Testis (tissue), 3 donors: ENCODE data around the gene CCL28. TPM values are rescaled to one million over a fixed set of nuclear protein-coding genes. Genes with fewer than 3 reads are reported as not detected.
"Not testable (repeated sequence)": the region's sequence is repeated elsewhere in the genome, so short reads cannot be mapped to it uniquely, and the experiment has no call there.

Source experiments
- DNase-seq: peaks from one replicate; pipeline ENCODE4 v3.0.0-alpha.2; 2019
- H3K27ac ChIP-seq, 2 donors: fragments of 200-600 bp; sonication (generic); one replicate each; pipeline ENCODE4 v1.5.1; 2019
- H3K27me3 ChIP-seq: fragments of 200-600 bp; sonication (generic); one replicate; pipeline ENCODE4 v1.5.1; 2019
- H3K36me3 ChIP-seq: fragments of 200-600 bp; sonication (generic); one replicate; pipeline ENCODE4 v1.5.1; 2017; ENCODE audit warnings: low read depth; ENCODE audit errors: missing control alignments
- H3K4me1 ChIP-seq: fragments of 200-600 bp; sonication (generic); one replicate; pipeline ENCODE4 v1.5.1; 2019
- H3K4me3 ChIP-seq, 2 donors: fragments of 200-600 bp; sonication (generic); one replicate each; pipeline ENCODE4 v1.5.1; 2017 to 2019
- H3K9me3 ChIP-seq: fragments of 200-600 bp; sonication (generic); one replicate; pipeline ENCODE4 v1.5.1; 2017
- POLR2A ChIP-seq: fragments of 450-650 bp; IDR thresholded peaks from one replicate; pipeline ENCODE4 v1.6.1; 2017; ENCODE audit warnings: antibody characterized with exemption, mild to moderate bottlenecking, moderate library complexity
- WGBS, 2 donors: methylation state at CpG; one replicate each; pipeline ENCODE4 v1.1.5; 2018; 5-methylcytosine and 5-hydroxymethylcytosine counted together
- intact Hi-C: fragments of 100-400 bp; cut with DNase I; formaldehyde crosslinking; loops from one replicate; pipeline ENCODE4 v1.15.1; 2023; ENCODE audit warnings: low total_unique reads
- polyA plus RNA-seq: library from polyadenylated mRNA; stranded (reverse); fragments of 350-450 nt; fragmentation: Illumina TruSeq; extraction: RNeasy Lipid Tissue Mini Kit (QIAGEN cat#74804); gene quantifications from one replicate; pipeline ENCODE4 v1.2.3, GENCODE V29; 2014; ENCODE audit warnings: low read depth, low replicate concordance; ENCODE audit not compliant: insufficient read depth
- total RNA-seq, 2 donors: library from RNA; depleted of rRNA; stranded (reverse); fragments of >200 nt; gene quantifications; one replicate each; pipeline ENCODE4 v1.2.3, GENCODE V29; 2016
- TF ChIP-seq, protein P1 (sequence below), 3 experiments: fragments of 450-650 bp in 2 of 3; fragments of 200-600 bp in 1 of 3; sonication (generic) in 1 of 3; IDR thresholded peaks; one replicate each; pipeline ENCODE4 v1.5.1; 2016 to 2019; ENCODE audit warnings: antibody characterized with exemption in 3 of 3, mild to moderate bottlenecking in 2 of 3, moderate library complexity in 1 of 3

The CCL28 gene
- total and polyA plus RNA-seq, 3 donors from 2014 or later, result 3.8 to 7.6 (median 5.6) TPM

DNA sequence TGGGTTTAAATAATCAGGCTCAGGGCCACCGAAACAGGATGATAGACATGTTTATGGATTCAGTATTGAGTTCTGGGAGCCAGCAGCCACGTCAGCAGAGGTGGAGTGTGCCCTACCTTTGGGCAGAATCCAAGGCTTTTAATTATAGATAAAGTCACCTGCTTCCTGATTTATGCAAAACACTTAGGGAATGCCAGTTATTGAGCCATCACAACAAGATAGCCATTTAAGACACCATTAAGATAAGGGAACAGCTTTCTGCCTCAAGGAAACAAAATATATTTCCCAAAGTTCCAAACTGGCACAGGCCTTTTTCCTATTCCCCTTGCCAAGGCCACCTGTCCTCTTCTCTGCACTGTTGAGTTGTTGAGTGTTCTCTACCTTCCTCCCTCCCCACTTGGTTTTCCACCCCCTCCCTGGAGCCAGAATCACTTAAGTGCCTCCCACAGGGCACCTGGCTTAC, 2.4 kb downstream of the CCL28 start:
- TF ChIP-seq, protein P1, sequence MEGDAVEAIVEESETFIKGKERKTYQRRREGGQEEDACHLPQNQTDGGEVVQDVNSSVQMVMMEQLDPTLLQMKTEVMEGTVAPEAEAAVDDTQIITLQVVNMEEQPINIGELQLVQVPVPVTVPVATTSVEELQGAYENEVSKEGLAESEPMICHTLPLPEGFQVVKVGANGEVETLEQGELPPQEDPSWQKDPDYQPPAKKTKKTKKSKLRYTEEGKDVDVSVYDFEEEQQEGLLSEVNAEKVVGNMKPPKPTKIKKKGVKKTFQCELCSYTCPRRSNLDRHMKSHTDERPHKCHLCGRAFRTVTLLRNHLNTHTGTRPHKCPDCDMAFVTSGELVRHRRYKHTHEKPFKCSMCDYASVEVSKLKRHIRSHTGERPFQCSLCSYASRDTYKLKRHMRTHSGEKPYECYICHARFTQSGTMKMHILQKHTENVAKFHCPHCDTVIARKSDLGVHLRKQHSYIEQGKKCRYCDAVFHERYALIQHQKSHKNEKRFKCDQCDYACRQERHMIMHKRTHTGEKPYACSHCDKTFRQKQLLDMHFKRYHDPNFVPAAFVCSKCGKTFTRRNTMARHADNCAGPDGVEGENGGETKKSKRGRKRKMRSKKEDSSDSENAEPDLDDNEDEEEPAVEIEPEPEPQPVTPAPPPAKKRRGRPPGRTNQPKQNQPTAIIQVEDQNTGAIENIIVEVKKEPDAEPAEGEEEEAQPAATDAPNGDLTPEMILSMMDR (IDR thresholded peaks at IDR 0.05), result no peak
- TF ChIP-seq POLR2A, result no peak

GRCh38 chr5:43402524-43403066, 9.6 kb downstream of the CCL28 start:
- H3K36me3 ChIP-seq, DNase-seq, intact Hi-C loops, H3K27ac ChIP-seq, H3K27me3 ChIP-seq, H3K4me1 ChIP-seq, H3K9me3 ChIP-seq, H3K4me3 ChIP-seq: not testable (repeated sequence)
- 83 to 93% methylated on average over 15 to 16 of the region's 16 CpGs for WGBS, 2 donors

More for the DNA sequence above, 2.4 kb downstream of the CCL28 start:
- Histone ChIP-seq H3K27ac (no peak overlapping the region), H3K4me1 (no peaks in the 10 kb centered on the region), H3K27me3 (no peaks in the 10 kb centered on the region), H3K9me3 (no peaks in the 10 kb centered on the region), H3K36me3 (no peaks in the 10 kb centered on the region), H3K4me3 (no peak overlapping the region)
- no peak for DNase-seq
- WGBS, 2 donors, result 82 to 88% methylated on average over 2 of the region's 2 CpGs
- intact Hi-C loops, result no loop called here

DNA sequence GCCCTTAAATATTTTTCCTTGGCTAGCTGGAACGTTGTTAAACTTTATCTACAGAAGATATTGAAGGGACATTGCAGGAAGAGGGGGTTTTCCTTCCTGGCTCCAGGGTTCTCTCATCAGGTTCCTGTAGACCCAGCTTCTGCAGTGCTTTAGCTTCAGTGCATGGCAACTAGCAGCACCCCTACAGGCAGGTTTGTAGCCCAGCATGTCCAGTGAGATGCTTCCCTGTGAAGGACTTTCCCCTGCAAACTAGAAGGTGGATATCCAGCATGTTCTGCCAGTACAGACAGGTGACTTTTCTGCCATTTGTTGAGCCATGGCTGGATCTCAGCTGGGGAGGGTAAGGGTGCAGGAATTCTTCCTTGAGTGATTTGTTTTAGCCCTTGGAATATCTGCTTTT, 10.4 kb downstream of the CCL28 start:
- no peaks in the 10 kb centered on the region for H3K9me3 ChIP-seq
- 35 to 42% methylated on average over 1 of the region's 1 CpG for WGBS, 2 donors
- H3K4me1 ChIP-seq, result no peaks in the 10 kb centered on the region
- no peak for TF ChIP-seq POLR2A
- TF ChIP-seq, protein P1 (IDR thresholded peaks at IDR 0.05), result no peak
- no peaks in the 10 kb centered on the region for H3K36me3 ChIP-seq
- H3K4me3 ChIP-seq, result no peak overlapping the region
- no peak overlapping the region for H3K27ac ChIP-seq
- intact Hi-C loops, result no loop called here
- DNase-seq, result no peak
- no peaks in the 10 kb centered on the region for H3K27me3 ChIP-seq

DNA sequence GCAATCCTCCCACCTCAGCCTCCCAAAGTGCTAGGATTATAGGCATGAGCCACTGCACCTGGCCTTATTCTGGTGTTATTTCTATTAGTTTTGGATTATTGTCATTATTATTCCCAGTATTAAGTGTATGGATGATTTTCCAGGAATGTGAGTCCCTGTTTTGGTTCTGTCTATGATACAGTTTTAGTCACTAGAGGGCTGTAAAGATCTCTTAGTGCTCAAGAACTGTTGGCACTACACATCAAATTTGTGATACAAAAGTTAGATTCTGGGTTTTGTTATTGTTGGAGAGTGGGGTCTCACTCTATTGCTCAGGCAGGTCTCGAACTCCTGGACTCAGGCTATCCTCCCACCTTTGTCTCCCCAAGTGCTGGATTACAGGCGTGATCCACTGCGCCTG, 12.1 kb downstream of the CCL28 start:
- intact Hi-C loops, result no loop called here
- WGBS, 2 donors, result 88 to 93% methylated on average over 3 of the region's 3 CpGs
- H3K27me3 ChIP-seq, result no peaks in the 10 kb centered on the region

GRCh38 chr5:43396762-43397304, 15.4 kb downstream of the CCL28 start:
- Histone ChIP-seq H3K4me3 (peak overlapping the region; percentile 68 to 75), H3K27me3 (no peaks in the 10 kb centered on the region), H3K4me1 (no peaks in the 10 kb centered on the region), H3K36me3 (no peaks in the 10 kb centered on the region), H3K9me3 (no peaks in the 10 kb centered on the region), H3K27ac (peak overlapping the region; percentile 5 to 70)
- WGBS, 2 donors, result 1 to 3% methylated on average over 46 to 53 of the region's 53 CpGs
- DNase-seq, result peak; percentile 73
- no peak for TF ChIP-seq POLR2A
- TF ChIP-seq, protein P1 (IDR thresholded peaks at IDR 0.05), result no peak
- intact Hi-C loops, result no loop called here

More for the DNA sequence above, 12.1 kb downstream of the CCL28 start:
- no peak for TF ChIP-seq POLR2A
- TF ChIP-seq, protein P1 (IDR thresholded peaks at IDR 0.05), result no peak
- Histone ChIP-seq H3K4me3 (no peak overlapping the region), H3K4me1 (no peaks in the 10 kb centered on the region), H3K36me3 (no peaks in the 10 kb centered on the region), H3K9me3 (no peaks in the 10 kb centered on the region), H3K27ac (no peak overlapping the region)
- DNase-seq, result no peak
